Esophagus squamous epithelium (tissue), 4 donors: ENCODE results near the gene HENMT1.

Experiments used
- CTCF ChIP-seq, 6 experiments: fragments of 450-650 bp in 4 of 6; fragments of 200-600 bp in 2 of 6; sonication (generic) in 2 of 6; IDR thresholded peaks; one replicate each; pipeline ENCODE4 v1.5.1; 2016 to 2019; ENCODE audit warnings: antibody characterized with exemption in 6 of 6, mild to moderate bottlenecking in 4 of 6, moderate library complexity in 4 of 6
- POLR2A ChIP-seq, 4 donors: fragments of 450-650 bp; IDR thresholded peaks; one replicate each; pipeline ENCODE4 v1.6.1; 2017; ENCODE audit warnings: antibody characterized with exemption in 4 of 4, mild to moderate bottlenecking in 4 of 4, moderate library complexity in 3 of 4

GRCh38 chr1:108645564-108646184, 15.2 kb downstream of the HENMT1 start:
- no peak for TF ChIP-seq CTCF (IDR thresholded peaks at IDR 0.05)
- no peak for TF ChIP-seq POLR2A (IDR thresholded peaks at IDR 0.05)
